Colonic mucosa (tissue), 4 donors: ENCODE results near the gene SAMD3. TPM values are rescaled to one million over a fixed set of nuclear protein-coding genes. Genes with fewer than 3 reads are reported as not detected.

Experiments used
- DNase-seq: peaks from one replicate; pipeline ENCODE4 v3.0.0-alpha.2; 2020
- H3K27ac ChIP-seq: fragments of 200-600 bp; one replicate; pipeline ENCODE4 v1.8.0; 2021
- H3K27me3 ChIP-seq: fragments of 200-600 bp; one replicate; pipeline ENCODE4 v1.8.0; 2021
- H3K36me3 ChIP-seq: fragments of 200-600 bp; one replicate; pipeline ENCODE4 v1.8.0; 2021
- H3K4me1 ChIP-seq: fragments of 200-600 bp; one replicate; pipeline ENCODE4 v1.8.0; 2021; ENCODE audit warnings: mild to moderate bottlenecking
- H3K4me3 ChIP-seq: fragments of 200-600 bp; one replicate; pipeline ENCODE4 v1.8.0; 2021
- H3K9ac ChIP-seq, 2 donors: one replicate each; pipeline ENCODE4 v1.7.0; 2013; ENCODE audit warnings: control low read depth in 2 of 2, low read depth in 2 of 2, low read length in 2 of 2
- H3K9me3 ChIP-seq: fragments of 200-600 bp; one replicate; pipeline ENCODE4 v1.8.0; 2021
- CTCF ChIP-seq: fragments of 200-600 bp; IDR thresholded peaks from one replicate; pipeline ENCODE4 v1.8.0; 2022; ENCODE audit warnings: antibody characterized with exemption, mild to moderate bottlenecking
- intact Hi-C: fragments of 100-400 bp; cut with DNase I; formaldehyde crosslinking; loops from one replicate; pipeline ENCODE4 v1.14.1; 2022
- total RNA-seq, 2 donors: library from RNA; stranded (reverse); fragmentation: NEBNext Ultra II Directional in 1 of 2; extraction: Animal tissue kit (Norgen Biotek cat#: 25700) in 1 of 2; gene quantifications; one replicate each; pipeline ENCODE4 v1.2.1, GENCODE V29; 2021
- donor health status: healthy.
- donor health status: DM: no; HTN: no; CAD: no.
- donor health status: DM: no; HTN: no; CAD: no.

The SAMD3 gene
- total RNA-seq, 2 donors from 2014 or later = 1.7 to 5.1 TPM

- Histone ChIP-seq H3K27ac (no peak overlapping the region), H3K27me3 (no peaks in the 10 kb centered on the region), H3K36me3 (no peaks in the 10 kb centered on the region), H3K4me1 (no peaks in the 10 kb centered on the region), H3K9ac (no peak overlapping the region), H3K4me3 (no peak overlapping the region), H3K9me3 (no peaks in the 10 kb centered on the region)
- intact Hi-C loops = no loop called here
- DNase-seq = no peak
- no peak for TF ChIP-seq CTCF
Observed at GRCh38 chr6:130105996-130106704, 116.6 kb downstream of the SAMD3 start.

- intact Hi-C loops = no loop called here
- DNase-seq = no peak
- Histone ChIP-seq H3K9ac (no peak overlapping the region), H3K27me3 (no peaks in the 10 kb centered on the region), H3K27ac (no peak overlapping the region), H3K4me3 (no peak overlapping the region), H3K9me3 (no peaks in the 10 kb centered on the region), H3K36me3 (no peaks in the 10 kb centered on the region), H3K4me1 (no peaks in the 10 kb centered on the region)
- TF ChIP-seq CTCF = no peak
Observed at GRCh38 chr6:130099119-130099518, 123.6 kb downstream of the SAMD3 start.

- Histone ChIP-seq H3K4me3 (no peak overlapping the region), H3K4me1 (no peaks in the 10 kb centered on the region), H3K27ac (no peak overlapping the region), H3K9me3 (no peaks in the 10 kb centered on the region), H3K36me3 (no peaks in the 10 kb centered on the region), H3K9ac (no peak overlapping the region), H3K27me3 (no peaks in the 10 kb centered on the region)
- TF ChIP-seq CTCF = no peak
- no peak for DNase-seq
- intact Hi-C loops = no loop called here
Observed at GRCh38 chr6:130098317-130098716, 124.4 kb downstream of the SAMD3 start.

Other genes with a start within 250 kb of the SAMD3 start
- gene L3MBTL3, start 204.4 kb downstream of the SAMD3 start, total RNA-seq = 10 to 100 TPM in 1 of 2 donors, 1 to 10 TPM in 1; 9.8 to 13.1 TPM
- 10 to 100 TPM; 20.4 to 51.4 TPM for gene TMEM200A, start 143.1 kb upstream of the SAMD3 start, total RNA-seq